ENCODE measurements around the gene DPP6. TPM values are rescaled to one million over a fixed set of nuclear protein-coding genes. Genes with fewer than 3 reads are reported as not detected.

The DPP6 gene
- total RNA-seq, 1 experiment from 2014 or later = not detected

- Histone ChIP-seq H3K4me1 (ENCODE audit: insufficient read depth, low read length, poor library complexity, severe bottlenecking) (no peaks in the 10 kb centered on the region), H3K9me3 (ENCODE audit: low read depth, low read length, poor library complexity, severe bottlenecking) (no peaks in the 10 kb centered on the region), H3K27ac (ENCODE audit: low read depth, low read length, poor library complexity, severe bottlenecking) (no peak overlapping the region), H3K4me3 (ENCODE audit: low read depth, low read length, poor library complexity, severe bottlenecking) (no peak overlapping the region), H3K36me3 (ENCODE audit: insufficient read depth, low read length, poor library complexity, severe bottlenecking) (no peaks in the 10 kb centered on the region), H3K27me3 (replicated peaks; ENCODE audit: insufficient read depth, low read depth, low read length, poor library complexity) (no peaks in the 10 kb centered on the region)
- peak; percentile 21 for DNase-seq (ENCODE audit: low spot score)
- ChIA-PET CTCF (no interaction called here), POLR2A (ENCODE audit: low non-redundant PET) (no interaction called here)
- intact Hi-C loops (cut with micrococcal nuclease; ENCODE audit: unreplicated experiment) = no loop called here
- no TSS peak for BruUV-seq (replicated peaks)
- peak; percentile 53 for TF ChIP-seq CTCF (conservative IDR thresholded peaks at IDR 0.05; ENCODE audit: low read depth, low read length)
- TF ChIP-seq EZH2 (IDR thresholded peaks at IDR 0.05; ENCODE audit: borderline replicate concordance, low read depth, low read length, poor library complexity, severe bottlenecking) = no peak
Measured at GRCh38 chr7:154698726-154699291, 646.6 kb downstream of the DPP6 start.

DNA sequence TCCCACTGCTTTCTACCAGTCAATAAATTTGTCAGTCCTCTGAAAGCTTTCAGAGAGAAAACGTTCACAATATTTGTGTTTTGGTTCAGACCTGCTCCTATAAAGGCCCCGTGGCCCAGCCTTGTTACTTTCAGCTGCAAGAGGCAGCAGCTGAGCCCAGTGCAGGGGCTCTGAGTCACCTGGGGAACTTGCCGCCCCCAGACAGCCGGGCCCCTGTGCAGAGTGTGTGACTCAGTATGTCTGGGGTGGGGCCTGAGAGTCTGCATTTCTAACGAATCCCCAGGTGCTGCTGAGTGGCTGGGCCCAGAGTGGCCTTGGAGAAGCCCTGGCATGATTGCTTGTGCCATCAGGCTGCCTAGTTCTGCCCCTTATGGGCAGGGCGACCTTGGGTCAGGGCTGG is 647.2 kb downstream of the DPP6 start:
- H3K4me3 ChIP-seq (ENCODE audit: low read depth, low read length, poor library complexity, severe bottlenecking) = no peak overlapping the region
- no peaks in the 10 kb centered on the region for H3K9me3 ChIP-seq (ENCODE audit: low read depth, low read length, poor library complexity, severe bottlenecking)
- no peaks in the 10 kb centered on the region for H3K27me3 ChIP-seq (replicated peaks; ENCODE audit: insufficient read depth, low read depth, low read length, poor library complexity)
- intact Hi-C loops (cut with micrococcal nuclease; ENCODE audit: unreplicated experiment) = no loop called here
- DNase-seq (ENCODE audit: low spot score) = no peak
- no peak overlapping the region for H3K27ac ChIP-seq (ENCODE audit: low read depth, low read length, poor library complexity, severe bottlenecking)
- ChIA-PET CTCF (no interaction called here), POLR2A (ENCODE audit: low non-redundant PET) (no interaction called here)
- BruUV-seq (replicated peaks) = no TSS peak
- TF ChIP-seq CTCF (conservative IDR thresholded peaks at IDR 0.05; ENCODE audit: low read depth, low read length) (no peak), EZH2 (IDR thresholded peaks at IDR 0.05; ENCODE audit: borderline replicate concordance, low read depth, low read length, poor library complexity, severe bottlenecking) (no peak)
- H3K36me3 ChIP-seq (ENCODE audit: insufficient read depth, low read length, poor library complexity, severe bottlenecking) = no peaks in the 10 kb centered on the region
- H3K4me1 ChIP-seq (ENCODE audit: insufficient read depth, low read length, poor library complexity, severe bottlenecking) = no peaks in the 10 kb centered on the region

DNA sequence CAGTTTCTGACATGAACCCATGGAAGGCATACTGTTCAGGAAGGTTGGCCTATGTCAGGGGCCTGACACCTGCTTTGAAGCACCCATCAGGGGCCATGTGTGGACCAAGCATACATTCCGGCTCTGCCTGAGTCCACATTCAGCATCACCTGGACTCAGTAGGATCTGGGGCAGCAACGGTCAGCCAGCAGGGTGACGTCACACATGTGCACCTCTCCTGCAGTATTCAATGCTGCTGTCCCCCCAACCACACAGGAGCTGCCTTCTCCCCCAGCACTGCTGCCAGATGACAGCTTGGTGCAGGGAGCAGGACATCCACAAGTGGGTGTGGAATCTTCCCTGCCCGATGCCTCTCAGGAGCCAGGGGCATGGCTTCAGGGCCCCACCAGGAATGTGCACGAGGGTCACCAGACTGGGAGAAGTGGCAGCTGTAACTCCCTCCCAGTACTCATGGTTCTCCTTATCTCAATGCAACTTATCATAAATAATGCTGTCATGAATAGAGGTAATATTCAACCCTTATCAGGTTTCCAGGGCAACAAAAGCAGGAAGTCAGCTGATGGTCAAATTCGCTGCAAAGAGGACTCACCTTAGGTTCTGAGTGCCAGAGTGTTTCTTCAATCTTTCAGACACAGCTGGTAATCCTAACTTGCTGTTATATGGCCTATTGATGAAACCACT is 657.8 kb downstream of the DPP6 start:
- H3K4me1 ChIP-seq (ENCODE audit: insufficient read depth, low read length, poor library complexity, severe bottlenecking) = no peaks in the 10 kb centered on the region
- ChIA-PET POLR2A (ENCODE audit: low non-redundant PET) (no interaction called here), CTCF (no interaction called here)
- intact Hi-C loops (cut with micrococcal nuclease; ENCODE audit: unreplicated experiment) = no loop called here
- H3K4me3 ChIP-seq (ENCODE audit: low read depth, low read length, poor library complexity, severe bottlenecking) = no peak overlapping the region
- H3K36me3 ChIP-seq (ENCODE audit: insufficient read depth, low read length, poor library complexity, severe bottlenecking) = no peaks in the 10 kb centered on the region
- no peak overlapping the region for H3K27ac ChIP-seq (ENCODE audit: low read depth, low read length, poor library complexity, severe bottlenecking)
- no TSS peak for BruUV-seq (replicated peaks)
- no peak for TF ChIP-seq CTCF (conservative IDR thresholded peaks at IDR 0.05; ENCODE audit: low read depth, low read length)
- no peak for TF ChIP-seq EZH2 (IDR thresholded peaks at IDR 0.05; ENCODE audit: borderline replicate concordance, low read depth, low read length, poor library complexity, severe bottlenecking)
- no peak for DNase-seq (ENCODE audit: low spot score)
- H3K27me3 ChIP-seq (replicated peaks; ENCODE audit: insufficient read depth, low read depth, low read length, poor library complexity) = peaks cover 7% of the 10 kb centered on the region
- H3K9me3 ChIP-seq (ENCODE audit: low read depth, low read length, poor library complexity, severe bottlenecking) = no peaks in the 10 kb centered on the region

Data from A673 (cell line).